ENCODE results near the gene RPL29. TPM values are rescaled to one million over a fixed set of nuclear protein-coding genes. Genes with fewer than 3 reads are reported as not detected.

The RPL29 gene
- total RNA-seq, 1 donor from 2014 or later, result 1,690 TPM

GRCh38 chr3:51958603-51959521, 36.8 kb downstream of the RPL29 start:
- Mint-ChIP-seq H3K27ac (peak overlapping the region; percentile 57), H3K9me3 (no peaks in the 10 kb centered on the region), H3K27me3 (peaks cover 14% of the 10 kb centered on the region), H3K36me3 (peaks cover 4% of the 10 kb centered on the region), H3K4me3 (no peak overlapping the region), H3K4me1 (ENCODE audit: unreplicated experiment) (peaks cover 13% of the 10 kb centered on the region)
- TF ChIP-seq CTCF (conservative IDR thresholded peaks at IDR 0.05), result no peak
- no peak for DNase-seq (ENCODE audit: extremely low spot score, unreplicated experiment)

GRCh38 chr3:51957520-51958205, 38.0 kb downstream of the RPL29 start:
- Mint-ChIP-seq H3K27me3 (peaks cover 25% of the 10 kb centered on the region), H3K4me1 (ENCODE audit: unreplicated experiment) (peaks cover 23% of the 10 kb centered on the region), H3K27ac (no peak overlapping the region), H3K9me3 (no peaks in the 10 kb centered on the region), H3K4me3 (no peak overlapping the region), H3K36me3 (peaks cover 4% of the 10 kb centered on the region)
- no peak for TF ChIP-seq CTCF (conservative IDR thresholded peaks at IDR 0.05)
- no peak for DNase-seq (ENCODE audit: extremely low spot score, unreplicated experiment)

- DNase-seq (ENCODE audit: extremely low spot score, unreplicated experiment), result no peak
- peaks cover 14% of the 10 kb centered on the region for H3K4me1 Mint-ChIP-seq (ENCODE audit: unreplicated experiment)
- no peaks in the 10 kb centered on the region for H3K9me3 Mint-ChIP-seq
- TF ChIP-seq CTCF (conservative IDR thresholded peaks at IDR 0.05), result peak; percentile 73
- H3K27me3 Mint-ChIP-seq, result peaks cover 37% of the 10 kb centered on the region
- no peak overlapping the region for H3K27ac Mint-ChIP-seq
- no peak overlapping the region for H3K4me3 Mint-ChIP-seq
- H3K36me3 Mint-ChIP-seq, result peaks cover 4% of the 10 kb centered on the region
These were observed 39.6 kb downstream of the RPL29 start for GRCh38 chr3:51955893-51956770.

- no peak for TF ChIP-seq CTCF (conservative IDR thresholded peaks at IDR 0.05)
- Mint-ChIP-seq H3K27me3 (peaks cover 44% of the 10 kb centered on the region), H3K9me3 (no peaks in the 10 kb centered on the region), H3K4me3 (no peak within 1 kb of the TSS), H3K4me1 (ENCODE audit: unreplicated experiment) (peaks cover 14% of the 10 kb centered on the region), H3K27ac (peak within 1 kb of the TSS; percentile 4), H3K36me3 (peaks cover 4% of the 10 kb centered on the region)
- DNase-seq (ENCODE audit: extremely low spot score, unreplicated experiment), result no peak
These were observed 40.4 kb downstream of the RPL29 start, which contains the start of gene GPR62 for GRCh38 chr3:51955175-51955892. TSS of gene GPR62 (plus strand) at chr3:51955381. CDS start at chr3:51955653, 272 bp downstream.

- Mint-ChIP-seq H3K4me3 (no peak overlapping the region), H3K27me3 (peaks cover 44% of the 10 kb centered on the region), H3K4me1 (ENCODE audit: unreplicated experiment) (peaks cover 14% of the 10 kb centered on the region), H3K36me3 (peaks cover 4% of the 10 kb centered on the region), H3K27ac (no peak overlapping the region), H3K9me3 (no peaks in the 10 kb centered on the region)
- no peak for DNase-seq (ENCODE audit: extremely low spot score, unreplicated experiment)
- TF ChIP-seq CTCF (conservative IDR thresholded peaks at IDR 0.05), result no peak
These were observed 41.0 kb downstream of the RPL29 start for GRCh38 chr3:51954713-51955112.

All from type B pancreatic cell (in vitro differentiated cells).